Measurements from ENCODE around the gene EFHC1.

- TF ChIP-seq CTCF (IDR thresholded peaks at IDR 0.05) (no peak), POLR2A (IDR thresholded peaks at IDR 0.05) (no peak)
Observed at GRCh38 chr6:52410979-52411378, 9.2 kb upstream of the EFHC1 start.
